Measurements from ENCODE around the gene LIMS2.

The LIMS2 gene

GRCh38 chr2:127631541-127631996 is 43.8 kb downstream of the LIMS2 start:
- no peak for TF ChIP-seq EZH2phosphoT487 (IDR thresholded peaks at IDR 0.05; ENCODE audit: borderline replicate concordance)
- TF ChIP-seq CTCF (conservative IDR thresholded peaks at IDR 0.05; ENCODE audit: low read length): no peak
- Histone ChIP-seq H3F3A (ENCODE audit: low read depth) (no peaks in the 10 kb centered on the region), H4K20me1 (ENCODE audit: insufficient read depth, low read length, poor library complexity, severe bottlenecking) (no peaks in the 10 kb centered on the region), H3K36me3 (ENCODE audit: insufficient read depth, low read length) (no peaks in the 10 kb centered on the region), H2AFZ (ENCODE audit: low read length) (no peak overlapping the region), H3K4me1 (ENCODE audit: insufficient read depth, low read length, poor library complexity, severe bottlenecking) (peaks cover 37% of the 10 kb centered on the region), H3K4me2 (ENCODE audit: low read depth, low read length, poor library complexity, severe bottlenecking) (no peak overlapping the region), H3K9me2 (replicated peaks; ENCODE audit: low read depth, low read length) (no peaks in the 10 kb centered on the region), H3K79me2 (ENCODE audit: insufficient read depth, low read length) (no peaks in the 10 kb centered on the region; the same call in 1 of the 2 replicates), H3K27me3 (ENCODE audit: insufficient read depth, low read length, poor library complexity, severe bottlenecking) (no peaks in the 10 kb centered on the region), H3K9me3 (ENCODE audit: insufficient read depth, low read depth, low read length) (no peaks in the 10 kb centered on the region), H3K4me3 (ENCODE audit: low read length, poor library complexity, severe bottlenecking) (no peak overlapping the region), H3K9ac (ENCODE audit: low read depth, low read length, poor library complexity, severe bottlenecking) (no peak overlapping the region)

- Histone ChIP-seq H3K36me3 (ENCODE audit: insufficient read depth, low read length) (no peaks in the 10 kb centered on the region), H3K79me2 (ENCODE audit: insufficient read depth, low read length) (no peaks in the 10 kb centered on the region; the same call in 1 of the 2 replicates), H4K20me1 (ENCODE audit: insufficient read depth, low read length, poor library complexity, severe bottlenecking) (no peaks in the 10 kb centered on the region), H2AFZ (ENCODE audit: low read length) (no peak overlapping the region), H3K9ac (ENCODE audit: low read depth, low read length, poor library complexity, severe bottlenecking) (peak overlapping the region; percentile 33), H3K4me1 (ENCODE audit: insufficient read depth, low read length, poor library complexity, severe bottlenecking) (peaks cover 31% of the 10 kb centered on the region), H3K9me2 (replicated peaks; ENCODE audit: low read depth, low read length) (no peaks in the 10 kb centered on the region), H3K27me3 (ENCODE audit: insufficient read depth, low read length, poor library complexity, severe bottlenecking) (no peaks in the 10 kb centered on the region), H3F3A (ENCODE audit: low read depth) (no peaks in the 10 kb centered on the region), H3K9me3 (ENCODE audit: insufficient read depth, low read depth, low read length) (no peaks in the 10 kb centered on the region), H3K4me3 (ENCODE audit: low read length, poor library complexity, severe bottlenecking) (no peak overlapping the region), H3K4me2 (ENCODE audit: low read depth, low read length, poor library complexity, severe bottlenecking) (no peak overlapping the region)
- TF ChIP-seq CTCF (conservative IDR thresholded peaks at IDR 0.05; ENCODE audit: low read length) (no peak), EZH2phosphoT487 (IDR thresholded peaks at IDR 0.05; ENCODE audit: borderline replicate concordance) (no peak)
Measured at GRCh38 chr2:127630864-127631540, 44.3 kb downstream of the LIMS2 start.

- no peak overlapping the region for H3K4me3 ChIP-seq (ENCODE audit: low read length, poor library complexity, severe bottlenecking)
- H4K20me1 ChIP-seq (ENCODE audit: insufficient read depth, low read length, poor library complexity, severe bottlenecking): no peaks in the 10 kb centered on the region
- no peak overlapping the region for H2AFZ ChIP-seq (ENCODE audit: low read length)
- peak overlapping the region; percentile 33 for H3K9ac ChIP-seq (ENCODE audit: low read depth, low read length, poor library complexity, severe bottlenecking)
- H3F3A ChIP-seq (ENCODE audit: low read depth): no peaks in the 10 kb centered on the region
- H3K9me3 ChIP-seq (ENCODE audit: insufficient read depth, low read depth, low read length): no peaks in the 10 kb centered on the region
- H3K4me1 ChIP-seq (ENCODE audit: insufficient read depth, low read length, poor library complexity, severe bottlenecking): peaks cover 27% of the 10 kb centered on the region
- no peaks in the 10 kb centered on the region for H3K79me2 ChIP-seq (ENCODE audit: insufficient read depth, low read length)
- no peaks in the 10 kb centered on the region for H3K36me3 ChIP-seq (ENCODE audit: insufficient read depth, low read length)
- no peak overlapping the region for H3K4me2 ChIP-seq (ENCODE audit: low read depth, low read length, poor library complexity, severe bottlenecking)
- H3K27me3 ChIP-seq (ENCODE audit: insufficient read depth, low read length, poor library complexity, severe bottlenecking): no peaks in the 10 kb centered on the region
- no peak for TF ChIP-seq EZH2phosphoT487 (IDR thresholded peaks at IDR 0.05; ENCODE audit: borderline replicate concordance)
- no peak for TF ChIP-seq CTCF (conservative IDR thresholded peaks at IDR 0.05; ENCODE audit: low read length)
- H3K9me2 ChIP-seq (replicated peaks; ENCODE audit: low read depth, low read length): no peaks in the 10 kb centered on the region
Measured at GRCh38 chr2:127630096-127630863, 45.0 kb downstream of the LIMS2 start.

Data from Loucy (cell line).